Endothelial cell (in vitro differentiated cells): Measurements from ENCODE around the gene ATRNL1. TPM values are rescaled to one million over a fixed set of nuclear protein-coding genes. Genes with fewer than 3 reads are reported as not detected.

Experiments used
- DNase-seq: peaks from one replicate; pipeline ENCODE4 v3.0.0; 2021; ENCODE audit warnings: low spot score
- H3K27ac Mint-ChIP-seq: one replicate; pipeline ENCODE4 v1.8.0; 2021; ENCODE audit warnings: mixed read lengths, inconsistent platforms; ENCODE audit not compliant: unreplicated experiment
- H3K27me3 Mint-ChIP-seq: one replicate; pipeline ENCODE4 v1.8.0; 2021; ENCODE audit warnings: mild to moderate bottlenecking, moderate library complexity, mixed read lengths, inconsistent platforms; ENCODE audit not compliant: unreplicated experiment
- H3K36me3 Mint-ChIP-seq: one replicate; pipeline ENCODE4 v1.8.0; 2021; ENCODE audit warnings: mild to moderate bottlenecking, low read depth, mixed read lengths, inconsistent platforms; ENCODE audit not compliant: unreplicated experiment
- H3K4me1 Mint-ChIP-seq: one replicate; pipeline ENCODE4 v1.8.0; 2021; ENCODE audit warnings: mild to moderate bottlenecking, mixed read lengths, inconsistent platforms; ENCODE audit not compliant: unreplicated experiment
- H3K4me3 Mint-ChIP-seq: one replicate; pipeline ENCODE4 v1.8.0; 2021; ENCODE audit warnings: mild to moderate bottlenecking, mixed read lengths, inconsistent platforms; ENCODE audit not compliant: unreplicated experiment
- H3K9me3 Mint-ChIP-seq: one replicate; pipeline ENCODE4 v1.8.0; 2021; ENCODE audit warnings: mixed read lengths, inconsistent platforms; ENCODE audit not compliant: unreplicated experiment
- CTCF ChIP-seq: fragments of 200-600 bp; sonication (generic); IDR thresholded peaks from one replicate; pipeline ENCODE4 v1.5.0; 2021; ENCODE audit warnings: antibody characterized with exemption; ENCODE audit not compliant: unreplicated experiment
- total RNA-seq: library from RNA; stranded (reverse); fragmentation: NEBNext Ultra II Directional; extraction: Animal tissue kit (Norgen Biotek cat#: 25700); gene quantifications from one replicate; pipeline ENCODE4 v1.2.1, GENCODE V29; 2021; ENCODE audit not compliant: unreplicated experiment

Gene ATRNL1
- total RNA-seq, 1 donor from 2014 or later = 32.5 TPM

- Mint-ChIP-seq H3K4me3 (no peak overlapping the region), H3K27ac (no peak overlapping the region), H3K36me3 (no peaks in the 10 kb centered on the region), H3K27me3 (no peaks in the 10 kb centered on the region), H3K4me1 (no peaks in the 10 kb centered on the region), H3K9me3 (no peaks in the 10 kb centered on the region)
- TF ChIP-seq CTCF = no peak
- DNase-seq = no peak
These were observed 899.2 kb downstream of the ATRNL1 start for GRCh38 chr10:115992236-115992986.

- Mint-ChIP-seq H3K27ac (no peak overlapping the region), H3K4me1 (no peaks in the 10 kb centered on the region), H3K27me3 (no peaks in the 10 kb centered on the region), H3K4me3 (no peak overlapping the region), H3K36me3 (no peaks in the 10 kb centered on the region), H3K9me3 (no peaks in the 10 kb centered on the region)
- no peak for TF ChIP-seq CTCF
- DNase-seq = no peak
These were observed 902.9 kb downstream of the ATRNL1 start for GRCh38 chr10:115996031-115996430.

- Mint-ChIP-seq H3K27me3 (no peaks in the 10 kb centered on the region), H3K4me1 (no peaks in the 10 kb centered on the region), H3K4me3 (no peak overlapping the region), H3K9me3 (no peaks in the 10 kb centered on the region), H3K27ac (no peak overlapping the region), H3K36me3 (no peaks in the 10 kb centered on the region)
- DNase-seq = no peak
- TF ChIP-seq CTCF = no peak
These were observed 905.1 kb downstream of the ATRNL1 start for GRCh38 chr10:115998301-115998700.

Other genes starting within 250 kb of the ATRNL1 start
- gene TRUB1, start 155.2 kb upstream of the ATRNL1 start, total RNA-seq = 15.4 TPM